LNCaP clone FGC (cell line): ENCODE results near the gene DHRS9.

ENCODE experiments used
- DNase-seq: peaks from one replicate; pipeline ENCODE4 v3.0.0-alpha.2; 2011; ENCODE audit warnings: low read depth
- H3K4me3 ChIP-seq: 2 replicates; pipeline ENCODE4 v1.5.1; 2011; ENCODE audit warnings: mild to moderate bottlenecking, low read depth, low read length, control low read depth
- CTCF ChIP-seq: IDR thresholded peaks from 2 replicates; pipeline ENCODE4 v1.5.1; 2012; ENCODE audit warnings: mild to moderate bottlenecking; ENCODE audit not compliant: control insufficient read depth, insufficient read depth; ENCODE audit errors: extremely low read depth

Gene DHRS9

DNA sequence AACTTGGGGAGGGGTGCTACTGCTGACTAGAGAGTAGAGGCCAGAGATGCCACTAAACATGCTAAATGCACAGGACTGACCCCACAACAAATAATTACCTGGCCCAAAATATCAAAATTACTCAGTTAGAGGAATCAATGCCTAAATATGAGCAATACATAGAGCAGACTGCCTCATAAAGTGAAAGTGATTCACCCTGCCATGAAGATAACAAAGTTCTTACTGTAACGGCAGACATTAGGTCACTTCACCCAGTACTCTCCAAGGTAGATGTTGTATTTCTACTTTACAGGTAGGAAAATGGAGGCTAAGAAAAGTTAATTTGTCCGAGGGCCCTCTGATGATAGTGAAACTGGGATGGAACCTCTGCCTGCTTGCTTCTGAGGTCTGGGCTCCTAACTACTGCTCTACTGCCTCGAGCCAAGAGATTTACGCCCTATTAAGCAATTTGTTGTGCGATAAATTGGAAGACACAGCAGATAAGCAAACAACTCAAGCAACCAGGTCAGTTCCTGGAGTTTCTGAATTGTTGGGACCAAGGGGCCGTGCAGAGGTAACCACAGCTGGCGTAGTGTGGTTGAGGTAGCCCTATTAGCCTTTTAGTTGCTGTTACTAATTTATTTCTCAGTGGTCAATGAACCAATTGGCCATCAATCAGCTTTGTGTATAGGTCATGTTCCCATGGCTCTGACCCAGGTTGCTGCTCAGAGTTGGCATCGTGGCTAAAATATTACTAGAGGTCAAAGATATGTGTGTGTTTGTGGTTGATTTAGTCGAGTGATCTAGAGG lies 4.8 kb downstream of the DHRS9 start:
- no peak for DNase-seq
- TF ChIP-seq CTCF = no peak
- H3K4me3 ChIP-seq = no peak overlapping the region

DNA sequence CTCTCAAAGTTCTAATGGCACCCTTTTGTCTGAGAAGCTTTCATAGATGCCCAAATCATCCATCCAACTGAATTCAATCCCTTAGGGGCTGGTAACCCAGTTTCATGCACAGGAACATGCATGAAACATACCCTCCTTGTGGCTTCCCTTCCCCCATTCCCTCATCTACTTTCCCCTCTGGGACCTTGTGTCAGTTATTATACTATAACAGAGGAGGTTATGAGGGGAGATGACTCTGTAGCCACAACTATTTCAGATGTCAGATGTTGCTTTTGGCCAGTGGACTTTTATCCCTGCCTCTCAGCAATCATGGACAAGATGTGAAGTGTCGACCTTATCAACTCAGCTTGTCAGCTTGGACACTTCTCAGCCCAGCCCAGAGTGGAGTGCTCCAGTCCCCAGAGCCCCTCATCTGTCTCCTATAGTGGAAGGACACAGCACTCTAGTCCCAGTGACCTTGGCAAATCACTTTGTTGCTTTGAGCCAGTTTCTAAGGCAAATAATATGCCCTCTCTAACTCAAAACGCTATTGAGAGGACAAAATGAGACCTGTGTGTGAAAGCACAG lies 8.4 kb downstream of the DHRS9 start:
- no peak overlapping the region for H3K4me3 ChIP-seq
- TF ChIP-seq CTCF = no peak
- DNase-seq = no peak

DNA sequence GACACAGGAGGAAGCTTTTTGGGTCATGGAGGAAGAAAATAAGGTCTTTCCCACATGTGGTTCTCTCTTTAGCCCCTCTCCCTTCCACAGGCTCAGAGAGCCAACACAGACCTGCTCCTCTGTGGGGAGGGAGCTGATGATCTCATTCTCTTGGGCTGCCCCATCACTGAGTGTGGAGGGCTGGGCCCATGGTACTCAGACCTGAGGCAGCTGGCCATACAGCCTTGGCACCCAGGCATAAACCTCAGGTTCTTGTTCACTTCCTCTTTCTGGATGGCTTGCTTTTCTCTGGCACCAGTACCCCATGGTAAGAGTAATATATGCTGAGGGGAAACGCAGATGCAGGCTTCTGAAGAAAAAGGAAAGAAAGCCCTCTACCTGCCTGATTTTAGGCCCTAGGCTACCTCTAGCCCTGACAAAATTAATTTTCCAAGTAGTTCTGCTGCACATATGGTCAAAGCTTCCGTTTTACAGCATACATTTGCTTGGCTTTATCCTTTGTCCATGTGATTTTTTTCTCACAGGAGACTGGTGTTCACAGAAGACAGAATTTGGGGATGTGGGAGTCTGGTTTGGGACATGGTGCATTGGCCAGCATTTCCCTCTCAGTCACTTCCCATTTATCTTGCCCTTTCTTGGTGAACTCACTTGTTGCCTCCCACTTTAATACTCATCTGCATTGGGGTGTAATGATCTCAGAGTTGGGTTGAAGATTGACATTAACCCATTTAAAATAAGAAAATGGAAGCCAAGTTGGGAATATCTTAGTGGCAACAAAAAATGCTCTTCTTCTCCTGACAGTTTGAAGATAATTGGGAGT lies 11.1 kb downstream of the DHRS9 start:
- TF ChIP-seq CTCF = no peak
- DNase-seq = no peak
- H3K4me3 ChIP-seq = no peak overlapping the region

DNA sequence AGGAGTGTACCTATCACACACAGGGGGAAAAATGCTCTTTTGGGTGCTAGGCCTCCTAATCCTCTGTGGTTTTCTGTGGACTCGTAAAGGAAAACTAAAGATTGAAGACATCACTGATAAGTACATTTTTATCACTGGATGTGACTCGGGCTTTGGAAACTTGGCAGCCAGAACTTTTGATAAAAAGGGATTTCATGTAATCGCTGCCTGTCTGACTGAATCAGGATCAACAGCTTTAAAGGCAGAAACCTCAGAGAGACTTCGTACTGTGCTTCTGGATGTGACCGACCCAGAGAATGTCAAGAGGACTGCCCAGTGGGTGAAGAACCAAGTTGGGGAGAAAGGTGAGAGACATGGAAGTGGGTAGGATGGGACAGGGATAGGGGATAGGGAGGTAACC lies 12.2 kb downstream of the DHRS9 start:
- DNase-seq = no peak
- no peak overlapping the region for H3K4me3 ChIP-seq
- no peak for TF ChIP-seq CTCF

DNA sequence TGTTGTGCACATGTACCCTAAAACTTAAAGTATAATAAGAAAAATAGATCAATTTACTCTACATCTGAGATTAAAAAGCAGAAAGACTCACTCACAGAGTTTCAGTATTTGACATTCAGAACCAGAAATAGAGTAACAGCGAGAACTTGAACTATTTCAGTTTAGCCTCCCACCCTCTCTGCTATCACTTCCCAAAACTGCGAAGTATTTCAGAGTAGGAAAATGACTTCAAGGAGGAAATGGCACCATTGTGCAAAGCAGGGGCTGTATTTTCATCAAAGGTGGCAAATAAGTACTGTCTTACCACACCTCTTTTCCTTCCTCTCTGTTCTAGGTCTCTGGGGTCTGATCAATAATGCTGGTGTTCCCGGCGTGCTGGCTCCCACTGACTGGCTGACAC lies 13.6 kb downstream of the DHRS9 start:
- TF ChIP-seq CTCF = no peak
- no peak overlapping the region for H3K4me3 ChIP-seq
- no peak for DNase-seq

DNA sequence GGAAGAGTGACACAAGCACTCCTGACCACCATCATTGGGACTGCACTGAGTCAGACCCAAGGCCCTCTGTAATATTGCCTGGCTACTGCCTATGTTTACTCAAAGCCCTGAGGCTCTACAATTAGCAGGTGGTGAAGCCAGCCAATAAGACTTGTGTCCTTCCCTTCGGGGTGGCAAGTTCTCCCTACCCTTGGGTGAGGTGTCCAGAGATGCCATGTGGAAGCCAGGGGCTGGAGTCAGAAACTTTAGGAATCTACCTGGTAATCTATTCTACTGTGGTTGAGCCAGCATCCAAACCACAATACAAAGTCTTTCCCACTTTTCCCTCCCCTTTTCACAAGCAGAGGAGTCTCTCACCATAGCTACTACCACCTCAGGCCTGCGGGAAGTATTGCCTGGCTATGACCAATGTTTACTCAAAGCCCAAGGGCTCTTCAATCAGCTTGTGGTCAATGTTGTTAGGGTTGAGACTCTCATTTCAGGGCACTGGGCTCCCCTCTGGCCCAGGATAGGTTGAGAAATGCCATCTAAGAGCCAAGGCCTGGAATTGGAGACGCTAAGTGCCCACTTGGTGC lies 17.6 kb downstream of the DHRS9 start:
- no peak overlapping the region for H3K4me3 ChIP-seq
- no peak for DNase-seq
- TF ChIP-seq CTCF = no peak
